Activated T-cell treated with anti-CD3 and anti-CD28 coated beads for 1 hour (primary cell): Measurements from ENCODE around the gene ARTN.

Experiments used
- DNase-seq: peaks from one replicate; pipeline ENCODE4 v3.0.0-alpha.2; 2020; ENCODE audit warnings: low read depth

Gene ARTN

DNA sequence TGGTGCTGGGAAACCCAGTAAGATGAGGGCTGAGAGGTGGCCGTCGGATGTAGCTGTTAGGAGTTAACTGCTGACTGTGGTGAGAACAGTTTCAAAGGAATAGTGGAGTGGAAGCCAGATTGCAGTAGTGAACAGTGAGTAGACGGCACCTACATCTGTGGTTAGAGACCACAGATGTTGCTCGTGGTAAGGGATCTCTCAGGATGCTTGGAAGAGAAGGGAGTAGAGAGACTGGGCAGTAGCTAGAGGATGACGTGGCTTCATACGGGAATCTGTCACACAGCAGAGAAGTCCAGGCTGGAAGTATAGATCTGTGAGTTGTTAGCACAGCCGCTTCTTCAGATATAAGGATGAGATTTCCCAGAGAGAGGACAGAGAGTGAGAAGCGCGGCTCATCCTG is 7.8 kb upstream of the ARTN start:
- DNase-seq: no peak

DNA sequence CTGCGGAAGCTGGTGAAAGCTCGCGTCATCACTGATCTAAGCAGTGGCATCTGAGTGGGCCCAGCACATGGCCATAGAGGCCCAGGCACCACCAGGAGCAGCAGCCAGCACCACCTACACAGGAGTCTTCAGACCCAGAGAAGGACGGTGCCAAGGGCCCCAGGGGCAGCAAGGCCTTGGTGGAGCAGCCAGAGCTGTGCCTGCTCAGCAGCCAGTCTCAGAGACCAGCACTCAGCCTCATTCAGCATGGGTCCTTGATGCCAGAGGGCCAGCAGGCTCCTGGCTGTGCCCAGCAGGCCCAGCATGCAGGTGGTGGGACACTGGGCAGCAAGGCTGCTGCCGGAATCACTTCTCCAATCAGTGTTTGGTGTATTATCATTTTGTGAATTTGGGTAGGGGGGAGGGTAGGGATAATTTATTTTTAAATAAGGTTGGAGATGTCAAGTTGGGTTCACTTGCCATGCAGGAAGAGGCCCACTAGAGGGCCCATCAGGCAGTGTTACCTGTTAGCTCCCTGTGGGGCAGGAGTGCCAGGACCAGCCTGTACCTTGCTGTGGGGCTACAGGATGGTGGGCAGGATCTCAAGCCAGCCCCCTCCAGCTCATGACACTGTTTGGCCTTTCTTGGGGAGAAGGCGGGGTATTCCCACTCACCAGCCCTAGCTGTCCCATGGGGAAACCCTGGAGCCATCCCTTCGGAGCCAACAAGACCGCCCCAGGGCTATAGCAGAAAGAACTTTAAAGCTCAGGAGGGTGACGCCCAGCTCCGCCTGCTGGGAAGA is 3.2 kb upstream of the ARTN start:
- DNase-seq: no peak

GRCh38 chr1:43930949-43931275 is 2.7 kb upstream of the ARTN start:
- DNase-seq: no peak

- no peak for DNase-seq
Observed at GRCh38 chr1:43931711-43932660, 1.6 kb upstream of the ARTN start.

GRCh38 chr1:43932786-43933385 is 715 bp upstream of the ARTN start:
- no peak for DNase-seq

DNA sequence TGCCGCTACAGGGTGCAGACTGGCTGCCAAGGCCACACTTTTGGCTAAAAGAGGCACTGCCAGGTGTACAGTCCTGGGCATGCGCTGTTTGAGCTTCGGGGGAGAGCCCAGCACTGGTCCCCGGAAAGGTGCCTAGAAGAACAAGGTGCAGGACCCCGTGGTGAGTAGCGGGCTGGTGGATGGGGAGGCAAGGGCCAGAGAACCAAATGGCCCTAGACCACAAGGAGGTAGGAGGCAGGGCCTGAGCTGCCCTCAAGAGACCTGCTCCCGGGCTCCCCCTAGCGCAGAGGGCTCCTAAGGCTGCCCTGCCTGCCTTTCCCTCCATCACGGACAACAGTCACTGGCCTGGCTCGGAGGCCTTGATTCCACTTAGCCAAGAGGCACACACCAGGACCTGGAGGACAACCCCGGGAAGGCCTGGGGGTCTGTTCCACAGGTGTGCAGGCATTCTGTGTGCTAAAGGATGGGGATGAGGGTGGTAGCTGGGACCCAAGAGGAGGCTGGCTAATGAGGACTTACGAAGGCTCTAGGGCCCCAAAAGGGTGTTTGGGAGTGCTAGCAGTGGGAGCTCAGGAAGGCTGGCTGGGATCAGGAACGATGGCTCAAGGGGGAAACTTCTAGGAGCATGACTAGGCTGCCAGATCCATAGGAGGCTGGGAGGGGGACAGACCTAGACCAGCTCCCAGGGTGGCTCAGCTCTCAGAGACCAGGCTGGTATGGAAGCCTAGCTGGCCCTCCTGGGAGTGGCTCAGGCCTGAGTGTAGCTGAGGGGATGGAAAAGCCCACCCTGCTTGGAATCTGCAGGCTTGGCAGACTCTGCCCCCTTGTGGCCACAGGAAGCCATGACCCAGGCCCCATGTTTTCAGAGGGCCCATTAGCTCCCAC is 742 bp downstream of the ARTN start:
- peak; percentile 34 for DNase-seq

GRCh38 chr1:43934986-43935324 is 1.4 kb downstream of the ARTN start:
- no peak for DNase-seq

DNA sequence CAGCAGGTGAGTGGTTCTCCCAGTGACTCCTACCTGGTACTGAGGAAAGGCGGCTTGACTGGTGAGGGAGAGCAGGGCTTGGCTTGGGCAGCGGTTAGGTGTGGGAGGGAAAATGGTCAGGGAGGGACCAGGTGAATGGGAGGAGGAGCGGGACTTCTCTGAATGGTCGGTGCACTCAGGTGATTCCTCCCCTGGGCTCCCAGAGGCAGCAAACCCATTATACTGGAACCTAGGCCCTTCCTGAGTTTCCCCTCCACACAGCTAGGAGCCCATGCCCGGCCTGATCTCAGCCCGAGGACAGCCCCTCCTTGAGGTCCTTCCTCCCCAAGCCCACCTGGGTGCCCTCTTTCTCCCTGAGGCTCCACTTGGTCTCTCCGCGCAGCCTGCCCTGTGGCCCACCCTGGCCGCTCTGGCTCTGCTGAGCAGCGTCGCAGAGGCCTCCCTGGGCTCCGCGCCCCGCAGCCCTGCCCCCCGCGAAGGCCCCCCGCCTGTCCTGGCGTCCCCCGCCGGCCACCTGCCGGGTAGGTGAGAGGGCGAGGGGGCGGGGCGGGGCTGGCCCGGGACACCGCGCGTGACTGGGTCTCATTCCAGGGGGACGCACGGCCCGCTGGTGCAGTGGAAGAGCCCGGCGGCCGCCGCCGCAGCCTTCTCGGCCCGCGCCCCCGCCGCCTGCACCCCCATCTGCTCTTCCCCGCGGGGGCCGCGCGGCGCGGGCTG is 2.3 kb downstream of the ARTN start:
- no peak for DNase-seq

DNA sequence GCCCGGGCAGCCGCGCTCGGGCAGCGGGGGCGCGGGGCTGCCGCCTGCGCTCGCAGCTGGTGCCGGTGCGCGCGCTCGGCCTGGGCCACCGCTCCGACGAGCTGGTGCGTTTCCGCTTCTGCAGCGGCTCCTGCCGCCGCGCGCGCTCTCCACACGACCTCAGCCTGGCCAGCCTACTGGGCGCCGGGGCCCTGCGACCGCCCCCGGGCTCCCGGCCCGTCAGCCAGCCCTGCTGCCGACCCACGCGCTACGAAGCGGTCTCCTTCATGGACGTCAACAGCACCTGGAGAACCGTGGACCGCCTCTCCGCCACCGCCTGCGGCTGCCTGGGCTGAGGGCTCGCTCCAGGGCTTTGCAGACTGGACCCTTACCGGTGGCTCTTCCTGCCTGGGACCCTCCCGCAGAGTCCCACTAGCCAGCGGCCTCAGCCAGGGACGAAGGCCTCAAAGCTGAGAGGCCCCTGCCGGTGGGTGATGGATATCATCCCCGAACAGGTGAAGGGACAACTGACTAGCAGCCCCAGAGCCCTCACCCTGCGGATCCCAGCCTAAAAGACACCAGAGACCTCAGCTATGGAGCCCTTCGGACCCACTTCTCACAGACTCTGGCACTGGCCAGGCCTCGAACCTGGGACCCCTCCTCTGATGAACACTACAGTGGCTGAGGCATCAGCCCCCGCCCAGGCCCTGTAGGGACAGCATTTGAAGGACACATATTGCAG is 3.0 kb downstream of the ARTN start:
- DNase-seq: no peak

GRCh38 chr1:43937179-43937865 is 3.7 kb downstream of the ARTN start:
- DNase-seq: no peak

GRCh38 chr1:43938383-43938782 is 4.8 kb downstream of the ARTN start:
- no peak for DNase-seq

DNA sequence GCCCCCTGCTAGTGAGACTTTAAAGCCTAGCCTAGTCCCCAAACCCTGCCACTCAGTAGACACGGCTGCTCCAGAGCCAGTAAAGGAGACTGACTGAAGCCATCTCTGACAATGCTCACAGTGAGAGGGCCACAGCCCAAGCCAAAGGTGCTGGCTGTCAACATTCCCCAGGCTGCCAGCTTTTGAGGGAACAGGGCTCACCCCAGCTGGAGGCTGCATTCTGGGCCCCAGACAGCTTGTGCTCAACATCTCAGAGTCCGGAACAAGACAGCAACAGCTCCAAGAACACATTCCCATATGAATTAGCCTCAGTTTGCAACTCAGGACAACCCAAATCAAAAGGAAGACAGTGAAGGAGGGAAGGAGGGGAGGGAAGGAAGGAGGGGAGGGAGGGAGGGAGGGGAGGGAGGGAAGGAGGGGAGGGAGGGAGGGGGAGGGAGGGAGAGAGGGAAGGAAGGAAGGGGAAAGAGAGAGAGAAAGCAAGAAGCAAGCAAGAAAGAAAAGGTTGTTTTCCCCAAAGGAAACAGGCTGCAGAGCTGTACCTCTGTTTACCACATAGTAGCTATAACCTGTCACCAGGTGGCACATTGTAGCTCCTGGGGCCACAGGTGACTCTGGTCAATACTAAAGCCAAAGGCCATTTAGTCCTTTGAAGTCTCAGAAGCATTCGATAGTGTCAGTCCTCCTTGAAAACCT is 5.4 kb downstream of the ARTN start:
- no peak for DNase-seq

DNA sequence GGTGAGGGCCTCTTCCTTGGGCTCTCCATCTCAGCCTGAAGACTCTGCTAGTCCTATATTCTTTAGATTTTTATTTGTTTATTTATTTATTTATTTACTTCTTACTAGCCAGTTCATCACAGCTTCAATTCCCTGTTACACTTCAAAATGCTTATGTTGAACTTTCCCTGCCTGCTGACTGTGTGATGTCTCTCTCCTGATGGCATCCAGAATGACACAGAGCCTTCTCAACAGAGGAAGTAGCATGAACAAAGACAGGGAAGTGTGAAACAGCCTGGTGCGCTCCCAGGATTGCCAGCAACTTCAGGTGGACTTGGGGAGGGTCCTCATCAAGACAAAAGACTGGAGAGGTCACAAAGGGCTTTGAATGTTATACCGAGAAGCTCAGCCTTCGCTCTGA is 8.8 kb downstream of the ARTN start:
- DNase-seq: no peak

DNA sequence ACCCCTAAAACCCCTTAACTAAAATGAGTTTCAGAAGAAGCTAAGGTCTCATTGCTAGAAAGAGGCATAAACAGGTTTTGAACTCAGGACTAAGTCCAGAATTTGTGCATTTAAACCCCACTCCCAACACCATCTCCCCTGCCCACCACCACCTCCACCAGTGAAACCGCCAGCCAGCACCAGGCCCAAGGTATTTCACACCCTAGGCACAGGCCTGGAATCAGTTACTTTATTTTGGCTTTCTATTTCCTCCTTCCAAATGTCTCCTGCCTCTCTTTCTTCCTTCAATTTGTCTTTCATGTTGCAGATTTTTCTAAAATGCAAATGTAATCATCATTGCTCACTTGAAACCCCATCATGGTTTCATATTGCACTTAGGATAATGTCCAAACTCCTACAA is 11.3 kb downstream of the ARTN start:
- DNase-seq: no peak

DNA sequence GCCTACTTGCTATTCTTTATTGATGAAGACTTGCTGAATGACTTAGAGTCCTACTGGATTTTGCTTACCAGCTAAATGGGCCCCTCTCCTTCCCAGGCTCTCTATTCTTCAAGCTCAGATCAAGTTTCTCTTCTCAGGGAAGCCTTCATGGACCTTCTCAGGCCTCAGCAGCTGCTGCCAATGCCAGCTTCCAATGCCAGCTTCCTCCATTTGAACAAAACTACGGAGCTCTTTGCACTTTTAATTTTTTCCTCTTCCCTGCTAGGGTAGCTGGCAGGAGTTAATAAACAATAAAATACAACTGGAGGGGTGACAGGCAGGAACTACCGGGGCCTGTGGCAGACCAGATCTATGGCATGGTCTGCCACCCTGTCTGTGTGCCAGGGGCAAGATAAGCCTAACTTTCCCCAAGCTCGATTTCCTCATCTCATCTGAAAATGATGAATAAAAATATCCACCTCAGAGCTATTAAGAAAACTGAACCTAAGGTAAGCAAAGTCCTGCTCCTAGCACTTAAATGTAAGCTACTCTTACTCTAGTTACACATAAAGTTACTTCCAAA is 12.2 kb downstream of the ARTN start:
- DNase-seq: no peak

GRCh38 chr1:43946236-43947060 is 12.8 kb downstream of the ARTN start, which contains the start of gene IPO13:
Gene IPO13, plus strand, starts transcription at chr1:43946950. Its CDS starts 651 bp downstream, at chr1:43947601.
- DNase-seq: peak; percentile 90

DNA sequence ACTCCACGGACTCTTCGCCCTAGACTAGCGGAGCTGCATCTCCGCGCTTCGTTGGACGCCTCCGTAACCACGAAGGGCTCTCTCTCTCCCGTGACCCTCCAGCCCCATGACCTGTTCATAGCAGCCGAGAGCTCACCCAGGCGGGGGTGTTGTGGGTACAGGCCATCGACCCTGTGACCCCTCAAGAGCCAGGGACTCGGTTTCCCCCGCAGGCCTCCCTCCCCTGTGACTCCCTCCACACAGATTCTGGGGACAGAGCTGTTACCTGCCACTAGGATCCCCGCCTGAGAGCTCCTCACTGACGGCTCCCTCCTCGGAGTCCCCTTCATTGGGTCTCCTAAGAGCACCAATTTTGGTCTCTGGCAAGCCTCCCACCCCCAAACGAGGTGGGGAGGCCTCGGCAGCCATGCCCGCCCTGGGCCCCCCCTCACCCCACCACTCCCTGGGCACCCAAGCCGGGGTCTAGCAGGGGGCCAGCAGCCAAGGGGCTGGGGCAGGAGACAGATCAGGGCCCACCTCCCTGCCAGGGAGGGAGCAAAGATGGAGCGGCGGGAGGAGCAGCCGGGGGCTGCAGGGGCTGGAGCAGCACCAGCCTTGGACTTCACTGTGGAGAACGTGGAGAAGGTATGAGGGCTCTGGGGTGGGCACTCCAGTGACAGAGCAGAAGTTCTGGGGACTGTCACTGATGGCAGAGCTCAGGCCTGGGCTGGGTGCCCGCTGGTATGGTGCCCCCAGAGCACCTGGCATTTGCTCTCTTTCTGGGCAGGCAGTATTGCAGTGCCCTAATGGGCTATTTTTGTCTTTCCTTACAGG is 13.7 kb downstream of the ARTN start:
- DNase-seq: no peak
